Aorta (tissue), 5 donors: Measurements from ENCODE around the gene SLC25A25. TPM values are rescaled to one million over a fixed set of nuclear protein-coding genes. Genes with fewer than 3 reads are reported as not detected.
A peak's percentile ranks its signal among the peaks of the same experiment; 100 is the strongest.
"Not testable (repeated sequence)": the region's sequence is repeated elsewhere in the genome, so short reads cannot be mapped to it uniquely, and the experiment has no call there.

Experiments
- ATAC-seq: fragments of 200-7000 bp; cut with Tn5 transposase; one replicate; pipeline ENCODE4 v1.9.1; 2022; ENCODE audit warnings: moderate library complexity; ENCODE audit not compliant: low FRiP score
- DNase-seq, 2 donors: peaks; one replicate each; pipeline ENCODE4 v3.0.0-alpha.2; 2020
- H3K27ac ChIP-seq, 2 donors: one replicate each; pipeline ENCODE4 v1.5.1; 2013; ENCODE audit warnings: low read length in 2 of 2, mild to moderate bottlenecking in 2 of 2, moderate library complexity in 2 of 2, control low read depth in 1 of 2, inconsistent platforms in 1 of 2, low read depth in 1 of 2
- H3K27me3 ChIP-seq, 2 donors: one replicate each; pipeline ENCODE4 v1.6.1; 2013; ENCODE audit warnings: control low read depth in 1 of 2, low read length in 1 of 2, mild to moderate bottlenecking in 1 of 2, moderate library complexity in 1 of 2; ENCODE audit not compliant: insufficient read depth in 2 of 2, control insufficient read depth in 1 of 2
- H3K36me3 ChIP-seq, 2 donors: one replicate each; pipeline ENCODE4 v1.6.1; 2013; ENCODE audit warnings: control low read depth in 1 of 2, low read length in 1 of 2, mild to moderate bottlenecking in 1 of 2; ENCODE audit not compliant: insufficient read depth in 2 of 2, control insufficient read depth in 1 of 2
- H3K4me1 ChIP-seq, 2 donors: one replicate each; pipeline ENCODE4 v1.6.1; 2013; ENCODE audit warnings: low read length in 2 of 2, control low read depth in 1 of 2, mild to moderate bottlenecking in 1 of 2, moderate library complexity in 1 of 2; ENCODE audit not compliant: insufficient read depth in 2 of 2, control insufficient read depth in 1 of 2
- H3K4me3 ChIP-seq, 2 donors: one replicate each; pipeline ENCODE4 v1.5.1; 2013; ENCODE audit warnings: low read length in 2 of 2, control low read depth in 1 of 2, mild to moderate bottlenecking in 1 of 2
- H3K9me3 ChIP-seq: one replicate; pipeline ENCODE4 v1.6.1; 2013; ENCODE audit warnings: mild to moderate bottlenecking, low read length; ENCODE audit not compliant: control insufficient read depth
- WGBS, 2 donors: extraction: QIAGEN DNeasy Blood & Tissue Kit; methylation state at CpG; one replicate each; pipeline ENCODE4 v1.1.7; 2013; 5-methylcytosine and 5-hydroxymethylcytosine counted together
- intact Hi-C, 2 donors: fragments of 100-400 bp; cut with DNase I; formaldehyde crosslinking; loops; one replicate each; pipeline versions ENCODE4 v1.14.2 to v1.15.0; 2022
- long read RNA-seq, 2 donors: library from polyadenylated mRNA; unstranded; transcript quantifications; one replicate each; pipeline ENCODE4 v2.0.0, GENCODE V29; 2020 to 2021
- polyA plus RNA-seq, 2 donors: library from polyadenylated mRNA; stranded (reverse); fragments of 200-250 nt; gene quantifications; one replicate each; pipeline ENCODE4 v1.2.3, GENCODE V29; 2013
- total RNA-seq, 2 donors: library from RNA; stranded (reverse); fragmentation: NEBNext Ultra II Directional; extraction: Animal tissue kit (Norgen Biotek cat#: 25700); gene quantifications; one replicate each; pipeline ENCODE4 v1.2.1, GENCODE V29; 2021
- donor health status: healthy with polysubstance abuse.
- donor health status: Bipolar disorder and iron deficiency.
- donor health status: DM: no; HTN: no; CAD: no.
- donor health status: DM: no; HTN: no; CAD: no.
- donor health status: DM: yes; HTN: yes; CAD: no.

Gene SLC25A25
- total RNA-seq (10 to 100 TPM; 16.3 to 40.9 TPM), polyA plus RNA-seq (10 to 100 TPM in 1 of 2 donors, 1 to 10 TPM in 1; 9.8 to 14.3 TPM)
- long read RNA-seq, donor 1, transcript SLC25A25-201 (10 exons, 3,474 nt) = minor isoform, 16 of 123 reads
- long read RNA-seq, donor 1, transcript SLC25A25-203 (10 exons, 3,431 nt) = major isoform, 38 of 123 reads
- long read RNA-seq, donor 1, partial matches to known transcripts = 27 of 123 reads
- long read RNA-seq, donor 1, other reads (novel, unspliced or antisense) = 42 of 123 reads
- long read RNA-seq, donor 2, partial matches to known transcripts = 0 of 13 reads
- long read RNA-seq, donor 2, other reads (novel, unspliced or antisense) = 8 of 13 reads

GRCh38 chr9:128067645-128068385 lies at the start of gene SLC25A25:
Gene SLC25A25 (plus strand): TSS chr9:128068232. CDS start chr9:128068320, 88 bp downstream.
- Histone ChIP-seq H3K27ac (peak within 1 kb of the TSS; percentile 70 to 95), H3K27me3 (no peaks in the 10 kb centered on the region), H3K36me3 (no peaks in the 10 kb centered on the region), H3K4me1 (peaks cover 2 to 7% of the 10 kb centered on the region in 2 donors), H3K9me3 (no peaks in the 10 kb centered on the region), H3K4me3 (peak within 1 kb of the TSS; percentile 81 to 91)
- 0 to 1% methylated on average over 51 to 67 of the region's 67 CpGs for WGBS, 2 donors
- intact Hi-C loops = no loop called here
- ATAC-seq (peak; percentile 96), DNase-seq (peak; percentile 100)

GRCh38 chr9:128020692-128021091 lies 47.3 kb upstream of the SLC25A25 start:
- no peaks in the 10 kb centered on the region for H3K4me1 ChIP-seq
- ATAC-seq (no peak), DNase-seq (no peak)
- WGBS, 2 donors = 91 to 93% methylated on average over 4 of the region's 4 CpGs
- H3K36me3 ChIP-seq = no peaks in the 10 kb centered on the region
- intact Hi-C loops = no loop called here
- H3K9me3 ChIP-seq = no peaks in the 10 kb centered on the region
- no peak overlapping the region for H3K4me3 ChIP-seq
- H3K27ac ChIP-seq = no peak overlapping the region
- no peaks in the 10 kb centered on the region for H3K27me3 ChIP-seq

GRCh38 chr9:128021098-128021497 lies 46.9 kb upstream of the SLC25A25 start:
- ATAC-seq = no peak
- Histone ChIP-seq H3K27me3 (no peaks in the 10 kb centered on the region), H3K27ac (no peak overlapping the region), H3K4me3 (no peak overlapping the region), H3K36me3 (no peaks in the 10 kb centered on the region), H3K4me1 (no peaks in the 10 kb centered on the region), H3K9me3 (no peaks in the 10 kb centered on the region)
- 0 to 36% methylated on average over 1 of the region's 1 CpG for WGBS, 2 donors
- intact Hi-C loops = no loop called here
- DNase-seq = no peak

GRCh38 chr9:128022886-128023285 lies 45.1 kb upstream of the SLC25A25 start:
- no peak for ATAC-seq
- 28 to 30% methylated on average over 2 of the region's 2 CpGs for WGBS, 2 donors
- H3K4me3 ChIP-seq = no peak overlapping the region
- H3K27me3 ChIP-seq = no peaks in the 10 kb centered on the region
- no peaks in the 10 kb centered on the region for H3K9me3 ChIP-seq
- H3K27ac ChIP-seq = no peak overlapping the region
- no peak for DNase-seq
- no peaks in the 10 kb centered on the region for H3K4me1 ChIP-seq
- intact Hi-C loops = no loop called here
- H3K36me3 ChIP-seq = no peaks in the 10 kb centered on the region

- H3K27me3 ChIP-seq, H3K9me3 ChIP-seq, DNase-seq, intact Hi-C loops, H3K4me1 ChIP-seq, ATAC-seq, H3K4me3 ChIP-seq, H3K36me3 ChIP-seq, H3K27ac ChIP-seq: not testable (repeated sequence)
- 87 to 88% methylated on average over 12 of the region's 12 CpGs for WGBS, 2 donors
Measured at GRCh38 chr9:128023671-128024070, 44.4 kb upstream of the SLC25A25 start.

GRCh38 chr9:128024761-128025308 lies 43.2 kb upstream of the SLC25A25 start:
- Histone ChIP-seq H3K27ac (no peak overlapping the region), H3K36me3 (no peaks in the 10 kb centered on the region), H3K27me3 (no peaks in the 10 kb centered on the region), H3K9me3 (no peaks in the 10 kb centered on the region), H3K4me3 (no peak overlapping the region), H3K4me1 (no peaks in the 10 kb centered on the region)
- 88 to 90% methylated on average over 5 of the region's 5 CpGs for WGBS, 2 donors
- no peak for ATAC-seq
- intact Hi-C loops = no loop called here
- no peak for DNase-seq

GRCh38 chr9:128025736-128026135 lies 42.3 kb upstream of the SLC25A25 start:
- Histone ChIP-seq H3K9me3 (no peaks in the 10 kb centered on the region), H3K4me1 (no peaks in the 10 kb centered on the region), H3K4me3 (no peak overlapping the region), H3K36me3 (no peaks in the 10 kb centered on the region), H3K27ac (no peak overlapping the region), H3K27me3 (no peaks in the 10 kb centered on the region)
- ATAC-seq = no peak
- intact Hi-C loops = no loop called here
- DNase-seq = no peak
- WGBS, 2 donors = 61 to 69% methylated on average over 4 of the region's 4 CpGs

GRCh38 chr9:128026255-128026772 lies 41.7 kb upstream of the SLC25A25 start:
- no peak overlapping the region for H3K4me3 ChIP-seq
- no peaks in the 10 kb centered on the region for H3K27me3 ChIP-seq
- ATAC-seq (no peak), DNase-seq (peak in 1 of 2 donors; percentile 47)
- no peaks in the 10 kb centered on the region for H3K4me1 ChIP-seq
- intact Hi-C loops = no loop called here
- no peaks in the 10 kb centered on the region for H3K9me3 ChIP-seq
- WGBS, 2 donors = 93 to 94% methylated on average over 12 of the region's 12 CpGs
- no peaks in the 10 kb centered on the region for H3K36me3 ChIP-seq
- H3K27ac ChIP-seq = no peak overlapping the region
